Measurements from ENCODE around the gene INTS1.

DNA sequence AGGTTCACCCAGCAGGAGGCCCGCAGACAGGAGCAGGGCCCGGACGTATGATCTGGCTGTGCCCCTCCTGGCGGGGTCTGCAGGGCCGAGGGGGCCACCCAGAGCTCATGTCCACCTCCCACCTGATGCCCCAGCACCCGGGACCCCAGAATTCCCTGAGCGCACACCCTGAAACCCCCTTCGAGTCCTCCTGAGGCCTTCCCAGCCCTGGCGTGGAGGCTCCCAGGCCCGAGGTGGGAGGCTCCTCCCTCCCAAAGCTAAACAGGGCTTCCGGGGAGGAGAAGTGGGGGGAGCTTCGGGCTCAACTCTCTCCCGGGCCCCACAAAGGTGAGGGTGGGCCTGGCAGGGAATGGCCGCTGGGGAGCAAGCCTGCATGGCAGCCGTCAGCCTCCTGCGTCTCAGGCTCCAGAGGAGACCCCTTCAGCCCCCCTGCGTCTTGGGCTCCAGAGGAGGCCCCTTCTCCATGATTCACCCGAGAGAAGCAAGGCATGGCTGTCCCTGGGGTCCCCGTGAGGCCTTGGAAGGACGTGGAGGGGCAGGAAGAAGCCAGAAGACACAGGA lies 75.2 kb downstream of the INTS1 start:
- TF ChIP-seq JUN (IDR thresholded peaks at IDR 0.05) (no peak), POLR2A (IDR thresholded peaks at IDR 0.05; ENCODE audit: low read length) (no peak), CEBPB (IDR thresholded peaks at IDR 0.05) (no peak), NFE2L2 (conservative IDR thresholded peaks at IDR 0.05; ENCODE audit: low read length) (no peak), TFCP2L1 (CRISPR knock-in tag; IDR thresholded peaks at IDR 0.05) (no peak), EP300 (IDR thresholded peaks at IDR 0.05) (no peak), SREBF2 (IDR thresholded peaks at IDR 0.05) (no peak)
- TF ChIP-seq, protein P1, sequence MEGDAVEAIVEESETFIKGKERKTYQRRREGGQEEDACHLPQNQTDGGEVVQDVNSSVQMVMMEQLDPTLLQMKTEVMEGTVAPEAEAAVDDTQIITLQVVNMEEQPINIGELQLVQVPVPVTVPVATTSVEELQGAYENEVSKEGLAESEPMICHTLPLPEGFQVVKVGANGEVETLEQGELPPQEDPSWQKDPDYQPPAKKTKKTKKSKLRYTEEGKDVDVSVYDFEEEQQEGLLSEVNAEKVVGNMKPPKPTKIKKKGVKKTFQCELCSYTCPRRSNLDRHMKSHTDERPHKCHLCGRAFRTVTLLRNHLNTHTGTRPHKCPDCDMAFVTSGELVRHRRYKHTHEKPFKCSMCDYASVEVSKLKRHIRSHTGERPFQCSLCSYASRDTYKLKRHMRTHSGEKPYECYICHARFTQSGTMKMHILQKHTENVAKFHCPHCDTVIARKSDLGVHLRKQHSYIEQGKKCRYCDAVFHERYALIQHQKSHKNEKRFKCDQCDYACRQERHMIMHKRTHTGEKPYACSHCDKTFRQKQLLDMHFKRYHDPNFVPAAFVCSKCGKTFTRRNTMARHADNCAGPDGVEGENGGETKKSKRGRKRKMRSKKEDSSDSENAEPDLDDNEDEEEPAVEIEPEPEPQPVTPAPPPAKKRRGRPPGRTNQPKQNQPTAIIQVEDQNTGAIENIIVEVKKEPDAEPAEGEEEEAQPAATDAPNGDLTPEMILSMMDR (IDR thresholded peaks at IDR 0.05), result no peak
- TF ChIP-seq, protein P2, sequence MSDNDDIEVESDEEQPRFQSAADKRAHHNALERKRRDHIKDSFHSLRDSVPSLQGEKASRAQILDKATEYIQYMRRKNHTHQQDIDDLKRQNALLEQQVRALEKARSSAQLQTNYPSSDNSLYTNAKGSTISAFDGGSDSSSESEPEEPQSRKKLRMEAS (IDR thresholded peaks at IDR 0.05), result no peak
- TF ChIP-seq, protein P3, sequence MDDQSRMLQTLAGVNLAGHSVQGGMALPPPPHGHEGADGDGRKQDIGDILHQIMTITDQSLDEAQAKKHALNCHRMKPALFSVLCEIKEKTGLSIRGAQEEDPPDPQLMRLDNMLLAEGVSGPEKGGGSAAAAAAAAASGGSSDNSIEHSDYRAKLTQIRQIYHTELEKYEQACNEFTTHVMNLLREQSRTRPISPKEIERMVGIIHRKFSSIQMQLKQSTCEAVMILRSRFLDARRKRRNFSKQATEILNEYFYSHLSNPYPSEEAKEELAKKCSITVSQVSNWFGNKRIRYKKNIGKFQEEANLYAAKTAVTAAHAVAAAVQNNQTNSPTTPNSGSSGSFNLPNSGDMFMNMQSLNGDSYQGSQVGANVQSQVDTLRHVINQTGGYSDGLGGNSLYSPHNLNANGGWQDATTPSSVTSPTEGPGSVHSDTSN (IDR thresholded peaks at IDR 0.05), result no peak
- TF ChIP-seq, protein P4, sequence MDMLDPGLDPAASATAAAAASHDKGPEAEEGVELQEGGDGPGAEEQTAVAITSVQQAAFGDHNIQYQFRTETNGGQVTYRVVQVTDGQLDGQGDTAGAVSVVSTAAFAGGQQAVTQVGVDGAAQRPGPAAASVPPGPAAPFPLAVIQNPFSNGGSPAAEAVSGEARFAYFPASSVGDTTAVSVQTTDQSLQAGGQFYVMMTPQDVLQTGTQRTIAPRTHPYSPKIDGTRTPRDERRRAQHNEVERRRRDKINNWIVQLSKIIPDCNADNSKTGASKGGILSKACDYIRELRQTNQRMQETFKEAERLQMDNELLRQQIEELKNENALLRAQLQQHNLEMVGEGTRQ (IDR thresholded peaks at IDR 0.05), result no peak
- TF ChIP-seq, protein P5, sequence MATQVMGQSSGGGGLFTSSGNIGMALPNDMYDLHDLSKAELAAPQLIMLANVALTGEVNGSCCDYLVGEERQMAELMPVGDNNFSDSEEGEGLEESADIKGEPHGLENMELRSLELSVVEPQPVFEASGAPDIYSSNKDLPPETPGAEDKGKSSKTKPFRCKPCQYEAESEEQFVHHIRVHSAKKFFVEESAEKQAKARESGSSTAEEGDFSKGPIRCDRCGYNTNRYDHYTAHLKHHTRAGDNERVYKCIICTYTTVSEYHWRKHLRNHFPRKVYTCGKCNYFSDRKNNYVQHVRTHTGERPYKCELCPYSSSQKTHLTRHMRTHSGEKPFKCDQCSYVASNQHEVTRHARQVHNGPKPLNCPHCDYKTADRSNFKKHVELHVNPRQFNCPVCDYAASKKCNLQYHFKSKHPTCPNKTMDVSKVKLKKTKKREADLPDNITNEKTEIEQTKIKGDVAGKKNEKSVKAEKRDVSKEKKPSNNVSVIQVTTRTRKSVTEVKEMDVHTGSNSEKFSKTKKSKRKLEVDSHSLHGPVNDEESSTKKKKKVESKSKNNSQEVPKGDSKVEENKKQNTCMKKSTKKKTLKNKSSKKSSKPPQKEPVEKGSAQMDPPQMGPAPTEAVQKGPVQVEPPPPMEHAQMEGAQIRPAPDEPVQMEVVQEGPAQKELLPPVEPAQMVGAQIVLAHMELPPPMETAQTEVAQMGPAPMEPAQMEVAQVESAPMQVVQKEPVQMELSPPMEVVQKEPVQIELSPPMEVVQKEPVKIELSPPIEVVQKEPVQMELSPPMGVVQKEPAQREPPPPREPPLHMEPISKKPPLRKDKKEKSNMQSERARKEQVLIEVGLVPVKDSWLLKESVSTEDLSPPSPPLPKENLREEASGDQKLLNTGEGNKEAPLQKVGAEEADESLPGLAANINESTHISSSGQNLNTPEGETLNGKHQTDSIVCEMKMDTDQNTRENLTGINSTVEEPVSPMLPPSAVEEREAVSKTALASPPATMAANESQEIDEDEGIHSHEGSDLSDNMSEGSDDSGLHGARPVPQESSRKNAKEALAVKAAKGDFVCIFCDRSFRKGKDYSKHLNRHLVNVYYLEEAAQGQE (IDR thresholded peaks at IDR 0.05), result no peak

All from A549 (cell line).